BJ (cell line): Measurements from ENCODE around the gene SLC25A45. TPM values are rescaled to one million over a fixed set of nuclear protein-coding genes. Genes with fewer than 3 reads are reported as not detected.

Experiments
- CTCF ChIA-PET: fragments of 350-600 bp; formaldehyde crosslinking; extraction: SDS; loops from one replicate; lab custom pipeline; 2021; ENCODE audit warnings: antibody characterized with exemption, inconsistent platforms; lab: Yijun Ruan, JAX
- POLR2A ChIA-PET: fragments of 300-600 bp; sonication (Branson Sonifier 250); formaldehyde crosslinking; extraction: SDS; loops from one replicate; lab custom pipeline; 2021; ENCODE audit warnings: antibody characterized with exemption; lab: Charles Lee
- DNase-seq: peaks from one replicate; pipeline ENCODE4 v3.0.0-alpha.2; 2011; ENCODE audit warnings: low read depth
- H3K27me3 ChIP-seq: 2 replicates; pipeline ENCODE4 v1.6.0; 2011; ENCODE audit warnings: low read length; ENCODE audit not compliant: control insufficient read depth, insufficient read depth
- H3K36me3 ChIP-seq: 2 replicates; pipeline ENCODE4 v1.5.1; 2011; ENCODE audit warnings: low read length; ENCODE audit not compliant: control insufficient read depth, insufficient read depth
- H3K4me3 ChIP-seq: 2 replicates; pipeline ENCODE4 v1.5.1; 2011; ENCODE audit warnings: low read depth, mild to moderate bottlenecking, control low read depth, low read length
- polyA plus RNA-seq: library from polyadenylated mRNA; depleted of rRNA; stranded (reverse); fragments of >200 nt; gene quantifications from 2 replicates; pipeline ENCODE4 v1.2.3, GENCODE V29; 2011
- TF ChIP-seq, protein P1 (sequence below): IDR thresholded peaks from 2 replicates; pipeline ENCODE4 v1.5.1; 2011; ENCODE audit warnings: low read depth, mild to moderate bottlenecking, control low read depth, inconsistent platforms, low read length, moderate library complexity; ENCODE audit not compliant: insufficient read depth

SLC25A45 gene
- polyA plus RNA-seq, 1 experiment, result 2.1 TPM

GRCh38 chr11:65356394-65356972, 26.0 kb downstream of the SLC25A45 start:
- TF ChIP-seq, protein P1, sequence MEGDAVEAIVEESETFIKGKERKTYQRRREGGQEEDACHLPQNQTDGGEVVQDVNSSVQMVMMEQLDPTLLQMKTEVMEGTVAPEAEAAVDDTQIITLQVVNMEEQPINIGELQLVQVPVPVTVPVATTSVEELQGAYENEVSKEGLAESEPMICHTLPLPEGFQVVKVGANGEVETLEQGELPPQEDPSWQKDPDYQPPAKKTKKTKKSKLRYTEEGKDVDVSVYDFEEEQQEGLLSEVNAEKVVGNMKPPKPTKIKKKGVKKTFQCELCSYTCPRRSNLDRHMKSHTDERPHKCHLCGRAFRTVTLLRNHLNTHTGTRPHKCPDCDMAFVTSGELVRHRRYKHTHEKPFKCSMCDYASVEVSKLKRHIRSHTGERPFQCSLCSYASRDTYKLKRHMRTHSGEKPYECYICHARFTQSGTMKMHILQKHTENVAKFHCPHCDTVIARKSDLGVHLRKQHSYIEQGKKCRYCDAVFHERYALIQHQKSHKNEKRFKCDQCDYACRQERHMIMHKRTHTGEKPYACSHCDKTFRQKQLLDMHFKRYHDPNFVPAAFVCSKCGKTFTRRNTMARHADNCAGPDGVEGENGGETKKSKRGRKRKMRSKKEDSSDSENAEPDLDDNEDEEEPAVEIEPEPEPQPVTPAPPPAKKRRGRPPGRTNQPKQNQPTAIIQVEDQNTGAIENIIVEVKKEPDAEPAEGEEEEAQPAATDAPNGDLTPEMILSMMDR, result no peak
- CTCF ChIA-PET, result interaction anchor here (0.8 to 1.3 kb wide), 4 partner anchors 25 to 152 kb away, joined by 3 read pairs; no protein-coding TSS in a partner anchor

GRCh38 chr11:65355776-65356393, 26.6 kb downstream of the SLC25A45 start:
- ChIA-PET CTCF (interaction anchor here (0.7 to 1.3 kb wide), 5 partner anchors 26 to 153 kb away, joined by 3 read pairs; no protein-coding TSS in a partner anchor), POLR2A (no interaction called here)
- peak overlapping the region; percentile 46 for H3K4me3 ChIP-seq

More at GRCh38 chr11:65356394-65356972, 26.0 kb downstream of the SLC25A45 start:
- POLR2A ChIA-PET, result no interaction called here
- Histone ChIP-seq H3K36me3 (peaks cover 6% of the 10 kb centered on the region), H3K27me3 (peaks cover 5% of the 10 kb centered on the region), H3K4me3 (no peak overlapping the region)
- no peak for DNase-seq

DNA sequence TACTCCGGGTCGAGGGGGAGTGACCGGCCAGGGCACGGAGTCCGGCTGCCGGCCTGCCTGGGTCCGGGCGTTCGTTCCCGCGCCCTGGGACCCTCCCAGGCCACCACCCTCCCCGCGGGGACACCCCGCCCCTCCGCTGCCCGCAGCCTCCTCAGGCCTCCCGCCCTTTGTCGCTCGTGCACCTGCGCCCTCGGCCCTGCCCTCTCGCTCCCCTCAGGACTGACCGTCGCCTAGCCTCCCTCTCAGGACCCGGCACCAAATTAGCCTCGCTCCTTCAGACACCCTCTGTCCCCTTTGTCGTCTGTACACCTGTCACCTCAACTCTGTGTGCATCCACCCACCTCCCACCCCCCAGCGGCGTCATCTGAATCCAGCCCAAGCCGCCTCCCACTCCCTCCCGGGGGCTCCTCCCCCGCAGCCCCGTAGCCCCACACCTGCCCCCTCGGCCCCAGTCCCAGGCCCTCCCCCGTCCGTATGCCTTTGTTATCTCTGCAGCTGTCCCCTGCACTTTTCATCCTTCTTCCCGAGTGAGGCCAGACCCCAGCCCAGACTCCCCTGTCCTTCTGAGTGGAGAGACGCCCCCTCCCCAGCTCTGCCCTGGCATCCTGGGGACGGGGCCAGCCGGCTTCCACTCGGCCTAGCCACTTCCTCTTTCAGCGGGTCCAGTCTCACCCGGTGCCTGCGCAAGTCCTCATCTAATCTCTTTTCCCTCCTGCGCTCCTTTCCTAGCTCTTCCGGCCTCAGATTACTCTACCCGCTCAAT, 27.3 kb downstream of the SLC25A45 start:
- ChIA-PET CTCF (interaction anchor here (0.7 to 1.3 kb wide), 2 partner anchors 39 to 153 kb away, joined by 3 read pairs; no protein-coding TSS in a partner anchor), POLR2A (no interaction called here)
- H3K27me3 ChIP-seq, result peaks cover 5% of the 10 kb centered on the region
- no peak for DNase-seq
- H3K36me3 ChIP-seq, result peaks cover 8% of the 10 kb centered on the region
- TF ChIP-seq, protein P1, result no peak
- peak overlapping the region; percentile 46 for H3K4me3 ChIP-seq

More at GRCh38 chr11:65355776-65356393, 26.6 kb downstream of the SLC25A45 start:
- no peak for DNase-seq
- peaks cover 5% of the 10 kb centered on the region for H3K27me3 ChIP-seq
- H3K36me3 ChIP-seq, result peaks cover 8% of the 10 kb centered on the region
- TF ChIP-seq, protein P1, result no peak

GRCh38 chr11:65354265-65355012, 28.0 kb downstream of the SLC25A45 start, which contains the start of gene TIGD3:
TIGD3 (plus strand) TSS chr11:65354751; CDS start chr11:65355809, 1,058 bp downstream.
- POLR2A ChIA-PET, result interaction anchor here (0.6 to 1.0 kb wide), 2 partner anchors 13 to 21 kb away, joined by 3 to 4 read pairs; partner anchors contain the start of gene DPF2
- TF ChIP-seq, protein P1, result no peak
- peak; percentile 77 for DNase-seq
- H3K27me3 ChIP-seq, result peaks cover 5% of the 10 kb centered on the region
- H3K36me3 ChIP-seq, result peaks cover 13% of the 10 kb centered on the region
- CTCF ChIA-PET, result interaction anchor here (0.6 to 3.1 kb wide), 11 partner anchors 12 to 129 kb away, joined by 3 to 15 read pairs (median 3); partner anchors contain the start of gene CDC42EP2
- peak within 1 kb of the TSS; percentile 52 for H3K4me3 ChIP-seq
